Measurements from ENCODE around the gene IL5.

- TF ChIP-seq CTCF (IDR thresholded peaks at IDR 0.05) (no peak), POLR2A (IDR thresholded peaks at IDR 0.05) (no peak), EP300 (IDR thresholded peaks at IDR 0.05) (no peak)
These were observed 46.1 kb upstream of the IL5 start for GRCh38 chr5:132589467-132589866.
